ENCODE data around the gene ANKH.

Gene ANKH

GRCh38 chr5:14659821-14660607 lies 211.6 kb downstream of the ANKH start:
- DNase-seq (ENCODE audit: low spot score), result peak; percentile 93

GRCh38 chr5:14656898-14657297 lies 214.7 kb downstream of the ANKH start:
- ATAC-seq (ENCODE audit: low read depth) (no peak), DNase-seq (ENCODE audit: low spot score) (no peak)
- Histone ChIP-seq H3K4me1 (ENCODE audit: insufficient read depth, poor library complexity, severe bottlenecking) (peaks cover 17% of the 10 kb centered on the region), H3K36me3 (ENCODE audit: low read depth) (no peaks in the 10 kb centered on the region), H3K27ac (ENCODE audit: poor library complexity, severe bottlenecking) (no peak overlapping the region), H3K27me3 (ENCODE audit: insufficient read depth, poor library complexity, severe bottlenecking) (no peaks in the 10 kb centered on the region), H3K9me3 (ENCODE audit: severe bottlenecking) (no peaks in the 10 kb centered on the region), H3K4me3 (ENCODE audit: severe bottlenecking) (no peak overlapping the region)
- TF ChIP-seq, protein P1, sequence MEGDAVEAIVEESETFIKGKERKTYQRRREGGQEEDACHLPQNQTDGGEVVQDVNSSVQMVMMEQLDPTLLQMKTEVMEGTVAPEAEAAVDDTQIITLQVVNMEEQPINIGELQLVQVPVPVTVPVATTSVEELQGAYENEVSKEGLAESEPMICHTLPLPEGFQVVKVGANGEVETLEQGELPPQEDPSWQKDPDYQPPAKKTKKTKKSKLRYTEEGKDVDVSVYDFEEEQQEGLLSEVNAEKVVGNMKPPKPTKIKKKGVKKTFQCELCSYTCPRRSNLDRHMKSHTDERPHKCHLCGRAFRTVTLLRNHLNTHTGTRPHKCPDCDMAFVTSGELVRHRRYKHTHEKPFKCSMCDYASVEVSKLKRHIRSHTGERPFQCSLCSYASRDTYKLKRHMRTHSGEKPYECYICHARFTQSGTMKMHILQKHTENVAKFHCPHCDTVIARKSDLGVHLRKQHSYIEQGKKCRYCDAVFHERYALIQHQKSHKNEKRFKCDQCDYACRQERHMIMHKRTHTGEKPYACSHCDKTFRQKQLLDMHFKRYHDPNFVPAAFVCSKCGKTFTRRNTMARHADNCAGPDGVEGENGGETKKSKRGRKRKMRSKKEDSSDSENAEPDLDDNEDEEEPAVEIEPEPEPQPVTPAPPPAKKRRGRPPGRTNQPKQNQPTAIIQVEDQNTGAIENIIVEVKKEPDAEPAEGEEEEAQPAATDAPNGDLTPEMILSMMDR (IDR thresholded peaks at IDR 0.05; ENCODE audit: poor library complexity, severe bottlenecking), result no peak

More at GRCh38 chr5:14659821-14660607, 211.6 kb downstream of the ANKH start:
- TF ChIP-seq, protein P1 (IDR thresholded peaks at IDR 0.05; ENCODE audit: poor library complexity, severe bottlenecking), result no peak
- no peaks in the 10 kb centered on the region for H3K36me3 ChIP-seq (ENCODE audit: low read depth)
- no peaks in the 10 kb centered on the region for H3K9me3 ChIP-seq (ENCODE audit: severe bottlenecking)
- H3K27ac ChIP-seq (ENCODE audit: poor library complexity, severe bottlenecking), result peak overlapping the region; percentile 90
- H3K4me1 ChIP-seq (ENCODE audit: insufficient read depth, poor library complexity, severe bottlenecking), result peaks cover 22% of the 10 kb centered on the region
- H3K27me3 ChIP-seq (ENCODE audit: insufficient read depth, poor library complexity, severe bottlenecking), result no peaks in the 10 kb centered on the region
- H3K4me3 ChIP-seq (ENCODE audit: severe bottlenecking), result no peak overlapping the region
- peak; percentile 83 for ATAC-seq (ENCODE audit: low read depth)

DNA sequence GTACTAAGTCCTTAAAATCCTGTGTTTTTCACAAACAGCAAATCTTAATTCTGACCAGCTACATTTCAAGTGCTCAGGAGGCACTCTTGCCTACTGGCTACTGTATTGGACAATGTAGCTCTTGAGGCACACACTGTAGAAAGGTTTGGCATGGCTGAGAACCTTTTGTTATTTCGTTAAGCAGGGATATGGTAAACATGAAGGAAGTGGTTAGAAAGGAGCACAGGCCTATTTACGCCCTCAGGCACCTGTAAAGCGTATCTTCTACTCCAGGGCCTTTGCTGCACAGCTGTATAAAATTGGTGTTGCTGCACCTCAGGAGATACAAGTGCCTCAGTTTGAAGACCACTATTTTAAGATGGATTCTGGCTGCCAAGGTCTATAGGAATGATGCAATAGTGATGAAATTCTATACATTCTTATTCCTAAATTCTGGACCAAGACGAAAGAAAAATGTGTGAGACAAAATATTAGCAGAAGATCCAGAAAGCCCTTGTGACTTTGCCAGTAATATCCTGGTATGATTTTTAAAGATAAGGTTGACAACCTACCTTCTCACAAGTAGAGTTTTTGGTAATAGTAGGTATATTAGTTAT lies 216.3 kb downstream of the ANKH start:
- Histone ChIP-seq H3K36me3 (ENCODE audit: low read depth) (no peaks in the 10 kb centered on the region), H3K4me1 (ENCODE audit: insufficient read depth, poor library complexity, severe bottlenecking) (peaks cover 7% of the 10 kb centered on the region), H3K27me3 (ENCODE audit: insufficient read depth, poor library complexity, severe bottlenecking) (no peaks in the 10 kb centered on the region), H3K9me3 (ENCODE audit: severe bottlenecking) (no peaks in the 10 kb centered on the region), H3K4me3 (ENCODE audit: severe bottlenecking) (no peak overlapping the region), H3K27ac (ENCODE audit: poor library complexity, severe bottlenecking) (no peak overlapping the region)
- DNase-seq (ENCODE audit: low spot score), result no peak
- ATAC-seq (ENCODE audit: low read depth), result no peak
- TF ChIP-seq, protein P1 (IDR thresholded peaks at IDR 0.05; ENCODE audit: poor library complexity, severe bottlenecking), result no peak

Measured in RWPE2 (cell line).